GM19438 (cell line): ENCODE results near the gene PLA2G5.

ENCODE experiments used
- ATAC-seq: cut with Tn5 transposase; IDR thresholded peaks from one replicate; pipeline ENCODE4 v1.9.1; 2021; ENCODE audit warnings: low read depth; ENCODE audit not compliant: unreplicated experiment

The PLA2G5 gene

DNA sequence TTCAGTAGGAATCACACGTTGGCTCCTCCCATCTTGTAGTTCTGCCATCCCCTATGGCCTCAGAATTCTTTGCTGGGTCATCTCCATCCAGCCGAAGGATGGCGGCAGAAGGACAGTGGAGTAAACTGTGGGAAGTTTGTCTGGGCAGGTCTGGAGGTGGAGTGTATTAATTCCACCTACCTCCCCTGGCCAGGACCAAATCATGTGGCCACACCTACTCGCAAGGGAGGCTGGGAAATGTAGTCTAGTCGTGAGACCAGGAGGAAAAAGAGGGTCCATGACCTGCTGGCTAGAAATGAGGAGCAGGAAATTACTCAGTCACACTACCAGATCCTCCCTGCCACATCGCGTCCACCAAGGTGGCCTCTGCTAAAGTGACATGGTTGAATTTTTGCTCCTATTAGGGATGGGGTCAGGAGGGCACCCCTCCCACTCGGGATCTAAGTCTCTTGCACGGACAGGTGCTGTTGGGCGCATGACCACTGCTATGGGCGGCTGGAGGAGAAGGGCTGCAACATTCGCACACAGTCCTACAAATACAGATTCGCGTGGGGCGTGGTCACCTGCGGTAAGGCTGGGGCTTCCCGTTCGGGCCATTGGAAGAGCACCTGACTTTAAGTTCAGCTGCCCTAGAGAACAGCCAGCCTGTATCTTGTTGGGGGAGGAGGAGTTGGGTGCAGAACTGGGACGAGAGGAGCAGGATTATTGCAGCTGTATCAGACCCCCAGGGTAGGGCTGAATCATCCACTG, 19.5 kb downstream of the PLA2G5 start:
- no peak for ATAC-seq

DNA sequence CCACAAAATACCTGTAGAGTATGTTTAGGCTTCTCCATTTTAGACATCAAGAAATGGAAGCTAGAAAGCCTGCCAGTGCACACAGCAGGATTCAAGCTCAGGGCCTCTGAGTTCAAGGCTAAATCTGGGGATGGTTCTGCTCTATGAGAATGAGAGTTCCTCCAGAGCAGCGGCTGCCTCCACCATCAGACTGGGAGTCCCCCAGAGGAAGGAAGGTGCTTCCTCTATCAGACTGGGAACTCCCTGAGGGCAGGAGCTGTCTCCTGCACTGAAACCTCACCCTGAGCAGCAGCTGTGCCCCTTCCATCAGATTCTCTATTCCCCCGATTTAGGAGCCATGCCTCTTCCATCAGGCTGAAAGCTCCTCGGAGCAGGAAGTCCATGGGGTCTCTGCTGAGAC, 20.1 kb downstream of the PLA2G5 start:
- ATAC-seq = no peak

DNA sequence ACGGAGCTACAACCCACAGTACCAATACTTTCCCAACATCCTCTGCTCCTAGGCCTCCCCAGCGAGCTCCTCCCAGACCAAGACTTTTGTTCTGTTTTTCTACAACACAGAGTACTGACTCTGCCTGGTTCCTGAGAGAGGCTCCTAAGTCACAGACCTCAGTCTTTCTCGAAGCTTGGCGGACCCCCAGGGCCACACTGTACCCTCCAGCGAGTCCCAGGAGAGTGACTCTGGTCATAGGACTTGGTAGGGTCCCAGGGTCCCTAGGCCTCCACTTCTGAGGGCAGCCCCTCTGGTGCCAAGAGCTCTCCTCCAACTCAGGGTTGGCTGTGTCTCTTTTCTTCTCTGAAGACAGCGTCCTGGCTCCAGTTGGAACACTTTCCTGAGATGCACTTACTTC, 20.6 kb downstream of the PLA2G5 start:
- ATAC-seq = no peak

DNA sequence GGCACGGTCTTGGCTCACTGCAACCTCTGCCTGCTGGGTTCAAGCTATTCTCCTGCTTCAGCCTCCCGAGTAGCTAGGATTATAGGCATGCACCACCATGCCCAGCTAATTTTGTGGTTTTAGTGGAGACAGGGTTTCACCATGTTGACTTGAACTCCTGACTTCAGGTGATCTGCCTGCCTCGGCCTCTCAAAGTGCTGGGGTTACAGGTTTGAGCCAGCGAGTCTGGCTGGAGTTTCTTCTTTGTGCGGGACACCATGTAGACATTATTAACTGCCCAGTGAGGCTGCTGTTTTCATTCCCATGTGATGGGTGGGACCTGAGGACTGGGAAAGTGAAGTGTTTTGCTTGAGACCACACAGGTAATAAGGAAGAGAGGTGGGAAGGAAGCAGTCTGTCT, 23.3 kb downstream of the PLA2G5 start:
- no peak for ATAC-seq

DNA sequence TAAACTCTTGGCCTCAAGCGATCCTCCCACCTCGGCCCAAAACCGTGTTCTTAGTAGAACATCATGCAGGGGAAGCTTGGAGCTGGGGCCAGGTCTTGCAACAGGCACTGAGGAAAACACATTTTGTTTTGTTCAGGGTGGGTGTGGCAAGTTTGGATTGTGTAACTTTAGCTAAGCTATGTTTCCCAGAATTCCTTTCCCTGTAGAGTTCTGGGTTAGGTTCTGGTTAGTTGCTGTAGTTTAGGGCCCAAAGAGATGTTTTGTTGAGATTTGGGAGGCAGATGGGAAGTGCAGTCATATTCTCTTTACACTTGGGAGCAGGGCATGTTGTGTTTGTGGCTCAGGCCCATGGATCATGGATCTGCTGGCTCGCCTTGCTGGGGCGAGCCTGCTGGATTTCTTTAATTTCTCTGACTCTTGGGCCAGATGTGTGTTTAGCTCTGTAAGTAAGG, 24.0 kb downstream of the PLA2G5 start:
- ATAC-seq = no peak

DNA sequence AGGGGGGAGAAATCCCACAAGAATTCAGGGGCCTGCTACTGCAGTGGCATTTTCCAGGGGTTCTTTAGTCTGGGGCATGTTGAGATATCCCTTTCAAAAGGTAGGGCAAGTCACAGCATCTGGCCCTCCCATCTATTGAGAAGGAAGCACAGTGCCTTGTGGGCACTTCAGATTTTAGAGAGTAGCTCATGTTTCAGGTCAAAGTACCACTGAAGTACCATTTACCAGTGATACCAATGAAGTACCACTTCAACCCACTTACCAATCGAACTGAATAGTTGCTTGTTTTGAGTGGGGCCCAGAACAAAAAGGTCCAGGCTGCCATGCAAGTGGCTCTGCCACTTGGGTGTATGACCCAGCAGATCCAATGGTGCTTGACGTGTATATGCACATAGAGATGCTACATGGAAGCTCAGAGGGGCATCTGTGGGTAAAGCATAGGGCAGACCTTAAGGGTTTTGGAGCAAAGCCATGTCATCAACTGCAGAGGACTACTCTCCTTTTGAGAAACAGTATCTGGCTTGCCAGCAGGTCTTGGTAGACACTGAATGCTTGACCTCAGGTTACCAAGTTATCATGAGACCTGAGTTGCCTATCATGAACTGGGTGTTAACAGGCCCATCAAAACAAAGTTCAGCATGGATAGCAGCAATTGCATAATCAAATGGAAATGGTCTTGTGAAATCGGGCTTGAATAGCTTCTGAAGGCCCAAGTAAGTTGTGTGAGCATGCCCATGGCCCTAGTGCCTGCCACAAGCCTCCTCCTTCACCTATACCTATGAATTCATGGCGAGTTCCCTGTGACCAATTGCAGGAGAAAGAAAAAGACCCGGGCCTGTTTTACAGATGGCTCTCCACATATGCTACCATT, 25.8 kb downstream of the PLA2G5 start:
- no peak for ATAC-seq

DNA sequence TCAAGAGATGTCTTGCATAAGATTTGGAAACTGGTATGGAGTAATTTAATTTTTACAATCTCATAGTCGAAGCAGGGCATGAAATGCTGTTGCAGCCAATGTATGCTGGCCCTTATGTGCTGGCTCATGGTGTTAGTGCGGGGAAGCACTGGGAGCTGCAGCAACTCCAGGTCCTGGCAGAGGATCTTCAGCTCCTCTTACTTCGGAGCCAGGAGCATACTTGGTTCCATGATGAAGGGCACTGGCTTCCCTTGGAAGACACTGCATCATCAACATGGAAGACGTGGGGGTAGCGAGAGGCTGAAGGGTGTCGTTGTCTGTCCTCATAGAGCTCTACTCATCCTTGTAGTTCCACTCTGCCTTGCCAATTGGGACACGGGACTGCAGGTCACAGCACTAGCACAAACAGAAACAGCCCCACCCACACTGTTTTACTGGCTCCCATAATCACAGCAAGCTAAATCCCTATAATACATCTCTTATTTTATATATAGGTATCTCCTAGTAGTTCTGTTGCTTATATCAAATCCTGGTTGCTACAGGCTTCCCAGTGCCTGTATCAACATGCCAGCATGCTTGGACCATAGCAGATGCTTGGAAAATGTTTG, 26.9 kb downstream of the PLA2G5 start:
- ATAC-seq = no peak

DNA sequence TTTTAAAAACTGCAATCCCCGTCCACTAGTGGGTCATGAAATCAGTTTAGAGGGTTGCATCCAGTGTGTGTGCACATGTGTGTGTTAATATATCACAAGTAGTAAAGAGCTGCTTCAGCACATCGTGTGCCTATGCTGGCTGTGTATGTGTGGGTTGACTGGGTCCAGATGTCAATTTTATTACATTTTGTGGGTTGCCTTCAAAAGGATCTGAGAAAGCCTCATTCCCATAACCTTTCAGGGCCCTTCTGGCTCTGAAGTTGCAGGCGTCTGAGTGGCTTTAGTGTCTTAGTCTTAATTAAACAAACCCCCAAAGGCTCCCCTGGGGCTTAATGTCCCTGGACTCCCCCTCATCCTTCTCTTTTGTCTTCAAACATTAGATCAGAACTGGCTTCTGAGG, 29.5 kb downstream of the PLA2G5 start:
- no peak for ATAC-seq

DNA sequence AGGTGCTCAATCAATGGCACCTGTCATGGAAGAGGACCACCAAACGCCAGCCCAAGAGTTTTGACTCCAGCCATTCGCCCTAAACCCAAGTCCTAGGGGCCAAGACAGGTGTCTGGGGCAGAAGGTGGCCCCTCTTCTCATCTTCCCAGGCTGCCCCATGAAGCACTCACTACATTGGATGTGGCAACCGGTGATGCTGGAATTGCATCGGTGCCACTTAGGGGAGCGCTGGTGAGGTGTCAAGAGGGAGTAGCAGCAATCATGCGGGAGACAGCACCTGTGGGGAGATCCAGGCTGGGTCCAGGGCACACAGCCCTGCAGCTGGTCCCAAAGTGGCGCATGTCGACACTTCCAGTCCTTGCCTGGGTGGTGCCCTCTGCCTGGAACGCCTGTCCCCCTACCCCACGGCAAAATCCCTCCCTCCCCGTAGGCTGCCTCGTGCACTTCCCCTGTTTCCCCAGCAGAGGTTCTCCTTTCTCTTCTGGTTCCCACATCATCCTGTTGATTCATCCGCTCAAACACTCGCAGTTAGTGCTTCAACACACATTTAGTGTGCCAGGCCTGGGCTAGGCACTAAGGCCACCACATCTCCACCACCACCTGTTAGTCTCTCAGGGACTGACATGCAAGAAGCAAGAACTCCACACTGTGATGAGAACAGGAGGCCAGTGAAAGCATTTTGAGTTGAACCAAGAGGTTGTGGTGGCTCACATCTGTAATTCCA, 30.8 kb downstream of the PLA2G5 start:
- no peak for ATAC-seq

DNA sequence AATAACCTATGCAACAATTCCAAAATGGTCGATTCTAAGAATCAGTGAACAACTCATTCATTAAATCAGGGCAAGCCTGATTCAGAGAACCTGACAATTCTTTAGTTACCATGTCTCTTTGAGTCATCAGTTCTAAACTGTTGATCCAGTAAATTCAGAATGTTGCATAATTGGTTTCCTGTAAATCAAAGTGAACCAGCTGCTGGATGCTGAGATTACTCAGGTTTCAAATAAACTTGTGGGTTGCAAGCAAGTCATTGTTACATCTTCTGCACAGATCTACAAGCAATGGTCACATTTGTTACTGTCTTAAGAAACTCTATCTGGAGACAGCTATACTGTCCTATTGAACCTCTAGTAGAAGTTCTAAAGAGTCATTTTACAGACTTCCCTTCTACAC, 32.9 kb downstream of the PLA2G5 start:
- ATAC-seq = no peak

DNA sequence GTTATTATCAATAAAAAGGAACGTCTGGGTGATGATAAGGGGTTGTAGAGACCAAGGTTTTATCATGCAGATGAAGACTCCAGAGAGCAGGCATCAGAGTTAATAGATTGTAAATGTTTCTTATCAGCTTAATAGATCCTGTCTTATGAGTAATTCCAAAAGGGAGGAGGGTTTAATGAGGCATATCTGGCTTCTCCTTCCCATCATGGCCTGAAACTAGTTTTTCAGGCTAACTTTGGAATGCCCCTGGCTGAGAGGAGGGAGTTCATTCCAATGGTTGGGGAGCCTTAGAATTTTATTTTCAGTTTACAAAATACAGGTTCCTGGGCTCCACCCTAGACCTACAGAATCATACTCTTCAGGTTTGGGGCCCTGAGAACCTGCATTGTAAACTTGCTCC, 35.9 kb downstream of the PLA2G5 start:
- ATAC-seq = no peak

DNA sequence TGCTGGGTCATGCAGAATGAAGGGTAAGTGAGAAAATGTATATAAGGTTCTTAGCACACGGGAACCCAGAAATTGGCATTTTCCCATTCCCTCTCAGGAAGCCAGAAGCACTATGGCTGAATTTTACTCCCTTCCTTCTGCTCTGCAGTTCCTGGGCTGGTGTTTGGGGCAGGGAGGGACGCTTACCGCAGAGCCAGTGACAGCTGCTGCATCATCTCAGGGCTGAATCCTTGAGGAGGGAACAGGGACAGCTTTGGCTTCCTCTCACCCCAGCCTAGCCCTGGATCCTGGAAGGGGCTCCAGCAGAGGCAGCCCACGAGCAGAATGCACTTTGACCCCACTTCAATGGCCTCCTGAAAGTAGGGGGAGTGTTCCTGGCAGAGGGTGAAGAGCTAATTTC, 37.4 kb downstream of the PLA2G5 start:
- no peak for ATAC-seq

DNA sequence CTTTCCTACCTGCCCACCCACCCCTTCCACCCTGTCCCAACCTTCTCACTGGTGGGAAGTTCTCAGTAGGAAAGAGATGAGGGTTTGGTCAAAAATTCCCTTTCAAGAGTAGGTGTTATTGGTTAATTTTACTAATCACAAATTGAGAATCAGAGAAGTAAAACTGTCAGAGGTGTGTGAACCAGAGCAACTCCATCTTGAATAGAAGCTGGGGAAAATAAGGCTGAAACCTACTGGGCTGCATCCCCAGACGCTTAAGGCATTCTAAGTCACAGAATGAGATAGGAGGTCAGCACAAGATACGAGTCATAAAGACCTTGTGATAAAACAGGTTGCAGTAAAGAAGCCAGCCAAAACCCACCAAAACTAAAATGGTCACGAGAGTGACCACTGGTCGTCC, 37.8 kb downstream of the PLA2G5 start:
- ATAC-seq = no peak

DNA sequence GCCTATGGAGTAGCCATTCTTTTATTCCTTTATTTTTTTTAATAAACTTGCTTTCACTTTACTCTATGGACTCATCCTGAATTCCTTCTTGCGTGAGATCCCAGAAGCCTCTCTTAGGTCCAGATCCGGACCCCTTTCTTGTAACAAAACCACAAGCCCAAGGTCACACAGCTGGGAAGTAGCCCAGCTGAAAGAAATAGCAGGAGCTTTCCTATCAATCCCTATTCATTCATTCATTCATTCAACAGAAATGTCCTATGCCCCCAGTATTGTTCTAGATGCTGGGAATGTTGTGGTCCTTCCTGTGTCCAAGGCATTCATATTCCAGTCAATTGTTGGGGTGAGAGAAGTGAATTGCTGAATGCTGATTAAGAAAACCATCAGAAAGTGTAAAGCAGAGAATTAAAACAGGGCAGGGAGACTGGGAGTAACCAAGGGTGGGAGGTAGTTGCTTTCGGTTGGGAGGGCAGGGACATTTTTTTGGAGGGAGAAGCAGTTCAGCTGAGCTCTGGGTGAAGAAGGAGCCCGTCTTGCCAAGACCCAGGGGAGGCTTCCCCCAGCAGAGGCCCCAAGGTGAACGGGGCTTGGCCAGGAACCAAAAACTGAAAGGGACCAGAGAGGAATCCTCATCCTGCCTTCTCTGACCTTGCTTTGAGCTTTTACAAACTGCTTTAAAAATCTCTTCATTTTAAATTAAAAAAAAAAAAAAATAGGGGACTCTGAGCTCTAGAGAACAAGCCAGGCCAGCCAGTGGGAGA, 38.6 kb downstream of the PLA2G5 start:
- no peak for ATAC-seq

DNA sequence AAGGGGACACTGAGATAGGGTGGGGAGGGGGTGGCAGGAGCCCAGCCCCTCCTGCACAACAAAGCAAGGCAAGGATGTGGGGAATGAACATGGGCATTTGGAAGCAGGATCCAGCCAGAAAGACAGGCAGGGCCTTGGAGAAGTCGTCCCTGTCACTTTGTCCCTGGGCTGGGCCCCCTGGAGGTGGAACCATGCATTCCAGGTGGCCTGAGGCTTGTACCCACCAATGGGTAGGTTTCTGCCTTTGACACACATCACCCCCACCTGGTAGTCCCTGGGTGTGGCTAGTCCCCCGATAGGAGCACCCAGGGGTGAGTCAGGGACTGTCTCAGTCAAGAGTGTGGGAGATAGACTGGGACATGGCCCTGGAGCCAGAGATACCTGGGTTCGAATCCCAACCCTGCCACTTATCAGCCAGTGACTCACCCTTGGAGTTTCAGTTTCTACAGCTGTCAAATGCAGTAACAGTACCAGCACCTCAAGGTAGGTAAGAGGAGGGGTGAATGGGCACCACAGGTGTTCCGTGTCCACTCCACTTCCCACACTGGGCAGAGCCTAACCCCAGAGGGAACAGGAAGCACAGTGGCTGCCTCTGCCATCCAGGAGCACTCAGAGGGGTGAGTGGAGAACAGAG, 39.3 kb downstream of the PLA2G5 start:
- ATAC-seq = no peak

DNA sequence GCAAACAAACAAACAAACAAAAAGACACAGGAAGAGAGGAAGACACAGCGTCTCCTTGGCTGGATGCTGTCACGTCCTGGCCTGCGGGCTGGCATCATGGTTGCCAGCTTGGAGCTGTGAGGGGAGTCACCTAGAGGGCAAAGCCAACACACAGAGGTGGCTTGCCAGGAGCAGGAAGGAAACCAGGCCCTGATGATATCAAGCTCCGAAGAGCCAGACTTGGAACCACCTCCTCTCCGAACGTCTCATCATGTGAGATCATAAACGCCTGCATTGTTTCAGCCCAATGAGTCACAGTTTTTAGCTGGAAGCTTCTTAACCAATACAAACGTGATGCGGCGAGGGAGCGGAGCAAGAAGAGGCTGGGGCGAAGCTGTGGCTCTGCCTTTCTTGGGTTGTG, 40.7 kb downstream of the PLA2G5 start:
- no peak for ATAC-seq

DNA sequence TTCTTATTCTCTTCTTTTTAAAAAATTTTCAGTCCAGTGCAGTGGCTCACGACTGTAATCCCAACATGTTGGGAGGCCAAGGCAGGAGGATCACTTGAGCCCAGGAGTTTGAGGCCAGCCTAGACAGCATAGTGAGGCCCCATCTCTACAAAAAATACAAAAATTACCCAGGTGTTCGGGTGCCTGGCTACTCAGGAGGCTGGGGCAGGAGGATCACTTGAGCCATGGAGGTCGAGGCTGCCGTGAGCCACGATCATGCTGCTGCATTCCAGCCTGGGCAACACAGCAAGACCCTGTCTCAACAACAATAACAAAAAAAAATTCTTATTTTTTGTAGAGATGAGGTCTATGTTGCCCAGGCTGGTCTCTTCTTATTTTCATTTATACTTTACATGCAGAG, 41.5 kb downstream of the PLA2G5 start:
- no peak for ATAC-seq

DNA sequence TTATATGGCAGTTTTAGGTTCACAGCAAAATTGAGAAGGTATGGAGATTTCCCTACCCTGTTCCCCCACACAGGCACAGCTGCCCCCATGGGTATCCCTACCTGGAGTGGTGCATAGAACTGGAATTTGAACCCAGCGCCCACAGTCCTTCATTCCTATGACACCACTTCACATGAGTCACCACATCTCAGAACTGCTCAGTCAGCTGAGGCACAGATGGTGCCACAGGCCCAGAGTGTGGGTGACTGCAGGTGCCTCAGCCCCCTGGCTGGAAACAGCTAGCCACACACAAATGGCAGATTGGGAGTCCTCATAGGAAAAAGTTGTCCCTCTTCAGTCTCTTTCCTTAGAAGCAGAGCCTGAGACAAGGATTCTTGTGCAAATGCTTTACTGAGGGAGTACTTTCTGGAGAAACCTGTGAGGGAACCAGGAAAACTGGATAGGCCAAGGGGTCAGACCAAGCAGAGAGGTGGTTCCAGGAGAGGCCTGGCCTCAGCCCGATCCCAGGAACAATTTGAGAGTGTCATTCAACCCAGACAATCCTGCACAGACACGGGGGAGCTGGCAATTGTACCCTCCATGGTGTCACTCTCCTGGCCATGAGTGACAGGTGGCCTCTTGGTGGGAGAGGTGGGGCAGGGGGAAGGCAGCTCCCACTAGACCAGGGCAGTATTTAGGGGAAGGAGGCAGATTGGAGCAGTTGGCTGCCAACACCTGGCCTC, 42.4 kb downstream of the PLA2G5 start:
- ATAC-seq = no peak

DNA sequence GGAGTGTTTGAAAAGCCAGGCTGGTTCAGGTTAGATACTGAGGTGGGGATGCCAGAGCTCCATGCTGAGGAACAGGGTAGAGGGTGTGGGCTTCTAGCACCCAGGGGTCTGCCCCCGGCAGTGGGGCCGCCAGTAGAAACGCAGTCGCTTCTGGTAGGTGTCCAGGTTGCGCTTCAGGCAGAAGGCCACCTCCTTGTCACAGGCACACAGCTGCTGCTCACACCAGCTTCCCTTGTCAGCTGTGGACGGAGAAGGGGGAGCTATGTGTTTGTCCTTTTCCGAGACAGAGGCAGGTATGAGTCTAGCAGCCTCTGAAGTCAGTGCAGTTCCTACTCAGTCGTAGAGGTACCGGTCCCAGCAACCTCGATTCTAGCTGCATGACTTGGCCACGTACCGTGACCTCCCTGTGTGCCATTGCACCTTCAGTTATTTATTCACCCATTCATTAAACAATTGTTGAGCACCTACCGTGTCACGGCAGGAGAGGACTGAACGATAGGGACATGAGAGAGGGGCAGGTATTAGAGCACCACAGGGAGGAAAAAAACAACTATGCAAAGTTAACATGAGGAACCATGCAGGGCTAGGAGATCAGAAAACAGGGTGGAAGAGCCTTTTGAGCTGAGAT, 44.1 kb downstream of the PLA2G5 start:
- ATAC-seq = no peak
